Measurements from ENCODE around the gene ZKSCAN2. TPM values are rescaled to one million over a fixed set of nuclear protein-coding genes. Genes with fewer than 3 reads are reported as not detected.

ZKSCAN2 gene
- total and polyA plus RNA-seq, 8 donors = 0.45 to 5.3 (median 0.92) TPM; not detected in 1

DNA sequence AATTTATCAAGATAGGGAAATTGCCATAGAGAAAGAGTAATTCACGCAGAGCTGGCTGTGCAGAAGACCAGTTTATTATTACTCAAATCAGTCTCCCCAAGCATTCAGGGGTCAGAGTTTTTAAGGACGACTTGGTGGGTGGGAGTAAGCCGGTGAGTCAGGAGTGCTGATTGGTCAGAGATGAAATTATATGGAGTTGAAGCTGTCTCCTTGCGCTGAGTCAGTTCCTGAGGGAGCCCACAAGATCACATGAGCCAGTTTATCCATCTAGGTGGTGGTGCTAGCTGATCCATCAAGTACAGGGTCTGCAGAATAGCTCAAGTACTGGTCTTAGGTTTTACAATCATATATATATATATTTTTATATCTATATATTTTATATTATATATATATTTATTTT lies 46.9 kb downstream of the ZKSCAN2 start:
- TF ChIP-seq POLR2A (IDR thresholded peaks at IDR 0.05) = no peak
- H3K27me3 ChIP-seq = no peaks in the 10 kb centered on the region
- no peak overlapping the region for H3K4me3 ChIP-seq
- intact Hi-C loops (cut with DNase I; ENCODE audit: low total_unique reads) = no loop called here
- DNase-seq = no peak
- 38 to 57% (median 44%) methylated on average over 4 of the region's 4 CpGs for WGBS, 5 donors
- H3K9me3 ChIP-seq = peaks cover 0 to 4% (median 0%) of the 10 kb centered on the region in 4 donors
- no peaks in the 10 kb centered on the region for H3K36me3 ChIP-seq
- no peaks in the 10 kb centered on the region for H3K4me1 ChIP-seq
- no peak overlapping the region for H3K27ac ChIP-seq

DNA sequence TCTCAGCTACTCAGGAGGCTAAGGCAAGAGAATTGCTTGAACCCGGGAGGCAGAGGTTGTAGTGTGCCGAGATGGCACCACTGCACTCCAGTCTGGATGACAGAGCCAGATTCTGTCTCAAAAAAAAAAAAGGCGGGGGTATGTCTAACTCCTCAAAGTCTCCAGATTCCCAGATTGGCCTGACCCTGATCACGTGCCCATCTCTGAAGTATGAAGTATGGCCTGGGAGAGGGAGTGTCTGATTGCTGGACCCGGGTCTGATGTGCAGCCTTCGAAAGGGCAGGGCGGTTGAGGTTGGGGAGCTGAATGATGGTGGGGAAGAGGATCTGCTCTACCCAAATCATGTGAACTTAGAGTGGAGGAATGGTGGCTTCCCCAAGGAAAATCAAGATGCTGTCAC lies 58.2 kb downstream of the ZKSCAN2 start:
- 92 to 97% (median 93%) methylated on average over 7 of the region's 7 CpGs for WGBS, 5 donors
- TF ChIP-seq, protein P1, sequence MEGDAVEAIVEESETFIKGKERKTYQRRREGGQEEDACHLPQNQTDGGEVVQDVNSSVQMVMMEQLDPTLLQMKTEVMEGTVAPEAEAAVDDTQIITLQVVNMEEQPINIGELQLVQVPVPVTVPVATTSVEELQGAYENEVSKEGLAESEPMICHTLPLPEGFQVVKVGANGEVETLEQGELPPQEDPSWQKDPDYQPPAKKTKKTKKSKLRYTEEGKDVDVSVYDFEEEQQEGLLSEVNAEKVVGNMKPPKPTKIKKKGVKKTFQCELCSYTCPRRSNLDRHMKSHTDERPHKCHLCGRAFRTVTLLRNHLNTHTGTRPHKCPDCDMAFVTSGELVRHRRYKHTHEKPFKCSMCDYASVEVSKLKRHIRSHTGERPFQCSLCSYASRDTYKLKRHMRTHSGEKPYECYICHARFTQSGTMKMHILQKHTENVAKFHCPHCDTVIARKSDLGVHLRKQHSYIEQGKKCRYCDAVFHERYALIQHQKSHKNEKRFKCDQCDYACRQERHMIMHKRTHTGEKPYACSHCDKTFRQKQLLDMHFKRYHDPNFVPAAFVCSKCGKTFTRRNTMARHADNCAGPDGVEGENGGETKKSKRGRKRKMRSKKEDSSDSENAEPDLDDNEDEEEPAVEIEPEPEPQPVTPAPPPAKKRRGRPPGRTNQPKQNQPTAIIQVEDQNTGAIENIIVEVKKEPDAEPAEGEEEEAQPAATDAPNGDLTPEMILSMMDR (IDR thresholded peaks at IDR 0.05) = no peak
- TF ChIP-seq POLR2A (IDR thresholded peaks at IDR 0.05) (no peak), EP300 (IDR thresholded peaks at IDR 0.05) (no peak), POLR2AphosphoS5 (IDR thresholded peaks at IDR 0.05) (no peak)
- Histone ChIP-seq H3K27me3 (no peaks in the 10 kb centered on the region), H3K4me3 (no peak overlapping the region), H3K9me3 (no peaks in the 10 kb centered on the region), H3K4me1 (no peaks in the 10 kb centered on the region), H3K27ac (no peak overlapping the region), H3K36me3 (no peaks in the 10 kb centered on the region)
- DNase-seq = no peak
- intact Hi-C loops (cut with DNase I; ENCODE audit: low total_unique reads) = no loop called here

DNA sequence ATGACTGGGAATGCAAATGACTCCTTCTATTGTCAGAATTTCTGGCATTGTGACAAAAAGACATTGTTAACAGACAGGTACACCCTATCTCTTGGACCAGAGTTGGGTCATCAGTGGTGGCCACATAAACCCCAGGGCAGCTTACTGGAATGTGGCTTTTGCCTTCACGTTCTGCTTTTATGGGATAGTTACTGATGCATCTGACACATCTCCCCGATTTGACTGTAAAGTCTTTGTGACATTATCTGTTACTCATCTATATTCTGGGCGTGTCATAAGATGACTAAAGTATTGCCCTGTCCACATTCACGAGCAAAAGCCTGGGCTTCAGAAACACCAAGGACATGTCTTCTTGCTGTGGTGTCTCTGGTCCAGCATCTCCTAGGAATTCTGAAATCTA lies 59.6 kb downstream of the ZKSCAN2 start:
- Histone ChIP-seq H3K27ac (no peak overlapping the region), H3K36me3 (no peaks in the 10 kb centered on the region), H3K9me3 (no peaks in the 10 kb centered on the region), H3K4me1 (no peaks in the 10 kb centered on the region), H3K4me3 (no peak overlapping the region), H3K27me3 (no peaks in the 10 kb centered on the region)
- intact Hi-C loops (cut with DNase I; ENCODE audit: low total_unique reads) = no loop called here
- TF ChIP-seq POLR2A (IDR thresholded peaks at IDR 0.05) (no peak), EP300 (IDR thresholded peaks at IDR 0.05) (no peak)
- WGBS, 5 donors = 75 to 89% (median 78%) methylated on average over 4 of the region's 4 CpGs
- DNase-seq = no peak

DNA sequence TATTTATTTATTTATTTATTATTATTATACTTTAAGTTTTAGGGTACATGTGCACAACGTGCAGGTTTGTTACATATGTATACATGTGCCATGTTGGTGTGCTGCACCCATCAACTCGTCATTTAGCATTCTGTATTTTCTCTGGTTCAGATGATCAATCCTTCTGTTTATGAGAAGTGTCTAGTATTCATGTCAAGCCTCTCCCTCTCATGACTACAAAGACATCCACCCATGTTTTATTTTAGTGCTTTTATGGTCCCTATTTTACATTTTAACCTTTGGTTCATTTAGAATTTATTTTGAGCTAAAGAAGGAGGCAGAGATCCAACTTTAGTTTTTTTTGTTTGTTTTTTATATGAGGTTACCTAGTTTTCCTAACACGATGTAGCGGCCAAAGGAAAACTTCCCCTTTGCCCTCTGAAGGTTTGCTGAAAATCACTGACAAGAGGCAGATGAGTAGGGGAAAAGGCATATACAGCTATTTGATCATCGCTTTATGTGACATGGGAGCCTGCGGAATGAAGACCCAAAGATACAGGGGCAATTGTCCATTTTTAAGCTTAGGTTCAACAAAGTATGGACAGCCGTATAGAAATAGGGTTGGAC lies 63.3 kb downstream of the ZKSCAN2 start:
- Histone ChIP-seq H3K4me3 (no peak overlapping the region), H3K27me3 (no peaks in the 10 kb centered on the region), H3K27ac (no peak overlapping the region), H3K36me3 (no peaks in the 10 kb centered on the region), H3K9me3 (no peaks in the 10 kb centered on the region), H3K4me1 (no peaks in the 10 kb centered on the region)
- 80 to 92% (median 87%) methylated on average over 6 to 7 of the region's 7 CpGs for WGBS, 5 donors
- no peak for DNase-seq
- TF ChIP-seq, protein P1 (IDR thresholded peaks at IDR 0.05) = no peak
- no peak for TF ChIP-seq POLR2AphosphoS5 (IDR thresholded peaks at IDR 0.05)
- no peak for TF ChIP-seq POLR2A (IDR thresholded peaks at IDR 0.05)
- no peak for TF ChIP-seq EP300 (IDR thresholded peaks at IDR 0.05)
- intact Hi-C loops (cut with DNase I; ENCODE audit: low total_unique reads) = no loop called here

DNA sequence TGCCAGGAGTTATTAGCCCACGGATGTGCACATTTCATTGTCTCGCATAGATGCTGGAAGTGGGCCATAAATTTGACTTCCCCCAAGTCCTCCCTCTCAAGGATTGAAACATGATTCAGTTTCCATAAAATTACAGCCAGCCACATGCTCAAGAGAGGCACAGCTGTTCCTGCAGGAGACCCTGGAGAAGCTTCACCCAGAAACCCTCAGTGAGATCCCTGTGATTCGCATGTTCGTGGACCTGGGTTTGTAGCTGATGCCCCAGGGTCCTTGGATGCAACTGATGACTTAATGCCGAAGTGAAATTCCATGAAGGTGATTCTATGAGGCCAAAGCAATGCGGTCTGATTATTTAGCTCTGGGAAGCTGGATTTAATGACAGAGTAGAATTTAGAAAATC lies 65.5 kb downstream of the ZKSCAN2 start:
- no peak overlapping the region for H3K4me3 ChIP-seq
- TF ChIP-seq EP300 (IDR thresholded peaks at IDR 0.05) = no peak
- no peak for TF ChIP-seq POLR2AphosphoS5 (IDR thresholded peaks at IDR 0.05)
- TF ChIP-seq, protein P1 (IDR thresholded peaks at IDR 0.05) = no peak
- no peak for TF ChIP-seq POLR2A (IDR thresholded peaks at IDR 0.05)
- 73 to 83% (median 81%) methylated on average over 6 of the region's 6 CpGs for WGBS, 5 donors
- no peak overlapping the region for H3K27ac ChIP-seq
- no peaks in the 10 kb centered on the region for H3K36me3 ChIP-seq
- DNase-seq = no peak
- intact Hi-C loops (cut with DNase I; ENCODE audit: low total_unique reads) = no loop called here
- no peaks in the 10 kb centered on the region for H3K27me3 ChIP-seq
- no peaks in the 10 kb centered on the region for H3K9me3 ChIP-seq
- H3K4me1 ChIP-seq = no peaks in the 10 kb centered on the region

All from stomach (tissue), 9 donors.